Kidney capillary endothelial cell (primary cell): ENCODE data around the gene VPREB3.
"Not testable (repeated sequence)": the region's sequence is repeated elsewhere in the genome, so short reads cannot be mapped to it uniquely, and the experiment has no call there.

Experiments
- DNase-seq: peaks from one replicate; pipeline ENCODE4 v3.0.0-alpha.2; 2018; ENCODE audit warnings: low spot score

The VPREB3 gene

GRCh38 chr22:23742505-23743264 lies 11.5 kb downstream of the VPREB3 start:
- no peak for DNase-seq

- no peak for DNase-seq
Measured at GRCh38 chr22:23737696-23738095, 16.5 kb downstream of the VPREB3 start.

- not testable (repeated sequence) for DNase-seq
Measured at GRCh38 chr22:23728108-23728507, 26.1 kb downstream of the VPREB3 start.

GRCh38 chr22:23722724-23723123 lies 31.5 kb downstream of the VPREB3 start:
- no peak for DNase-seq

GRCh38 chr22:23722160-23722559 lies 32.1 kb downstream of the VPREB3 start:
- DNase-seq, result no peak

GRCh38 chr22:23720855-23721254 lies 33.4 kb downstream of the VPREB3 start:
- DNase-seq, result no peak

- no peak for DNase-seq
Measured at GRCh38 chr22:23718371-23719165, 35.7 kb downstream of the VPREB3 start.

- peak; percentile 68 for DNase-seq
Measured at GRCh38 chr22:23716811-23717801, 37.1 kb downstream of the VPREB3 start.

GRCh38 chr22:23715806-23716375 lies 38.3 kb downstream of the VPREB3 start:
- DNase-seq, result no peak

GRCh38 chr22:23714596-23715578 lies 39.3 kb downstream of the VPREB3 start:
- no peak for DNase-seq

GRCh38 chr22:23713696-23714595 lies 40.3 kb downstream of the VPREB3 start:
- no peak for DNase-seq

GRCh38 chr22:23712256-23712655 lies 42.0 kb downstream of the VPREB3 start:
- no peak for DNase-seq

GRCh38 chr22:23709107-23709506 lies 45.1 kb downstream of the VPREB3 start:
- DNase-seq, result no peak

GRCh38 chr22:23708270-23708669 lies 46.0 kb downstream of the VPREB3 start:
- no peak for DNase-seq

- DNase-seq, result no peak
Measured at GRCh38 chr22:23705358-23705757, 48.9 kb downstream of the VPREB3 start.

- no peak for DNase-seq
Measured at GRCh38 chr22:23704829-23705228, 49.4 kb downstream of the VPREB3 start.

- no peak for DNase-seq
Measured at GRCh38 chr22:23704062-23704461, 50.2 kb downstream of the VPREB3 start.
